ENCODE results near the gene GALNT15.

- no peak for TF ChIP-seq CTCF (IDR thresholded peaks at IDR 0.05)
- no peak for TF ChIP-seq POLR2A (IDR thresholded peaks at IDR 0.05)
Measured at GRCh38 chr3:16173283-16174025, 1.0 kb upstream of the GALNT15 start.

Measured in heart left ventricle (tissue), 13 donors.